Upper lobe of left lung (tissue), 4 donors: ENCODE measurements around the gene PARVA.

Experiments
- POLR2A ChIP-seq, 4 donors: fragments of 450-650 bp; IDR thresholded peaks; one replicate each; pipeline ENCODE4 v1.5.1; 2016 to 2017; ENCODE audit warnings: antibody characterized with exemption in 4 of 4, mild to moderate bottlenecking in 2 of 4
- POLR2AphosphoS5 ChIP-seq, 2 donors: sonication (generic); formaldehyde crosslinking; IDR thresholded peaks; one replicate each; pipeline ENCODE4 v1.5.1; 2017; ENCODE audit warnings: antibody characterized with exemption in 2 of 2

GRCh38 chr11:12507391-12507790 lies 130.0 kb downstream of the PARVA start:
- TF ChIP-seq POLR2A (IDR thresholded peaks at IDR 0.05) (no peak), POLR2AphosphoS5 (IDR thresholded peaks at IDR 0.05) (no peak)
